Kidney (tissue), 14 donors: Measurements from ENCODE around the gene ADCY10. TPM values are rescaled to one million over a fixed set of nuclear protein-coding genes. Genes with fewer than 3 reads are reported as not detected.

ENCODE experiments used
- DNase-seq, 5 donors: peaks; one replicate each; pipeline ENCODE4 v3.0.0-alpha.2; 2013 to 2020
- FAIRE-seq: peaks from 2 replicates; lab custom pipeline; 2012; peaks lifted over from hg19 to GRCh38; lab: Jason Lieb, UNC
- H3K27ac ChIP-seq, 2 donors: one replicate each; pipeline ENCODE4 v1.7.0; 2013; ENCODE audit warnings: low read depth in 2 of 2, low read length in 2 of 2, inconsistent platforms in 1 of 2
- H3K27me3 ChIP-seq: one replicate; pipeline ENCODE4 v1.7.1; 2013; ENCODE audit warnings: low read length, inconsistent platforms; ENCODE audit not compliant: control insufficient read depth, insufficient read depth
- H3K36me3 ChIP-seq, 3 donors: one replicate each; pipeline versions ENCODE4 v1.7.0 to v1.7.1; 2013; ENCODE audit warnings: low read length in 3 of 3, control low read depth in 1 of 3, inconsistent platforms in 1 of 3; ENCODE audit not compliant: insufficient read depth in 3 of 3, control insufficient read depth in 2 of 3
- H3K4me1 ChIP-seq, 3 donors: one replicate each; pipeline versions ENCODE4 v1.7.0 to v1.7.1; 2013; ENCODE audit warnings: low read length in 3 of 3, inconsistent platforms in 1 of 3, low read depth in 1 of 3; ENCODE audit not compliant: control insufficient read depth in 2 of 3, insufficient read depth in 2 of 3
- H3K4me3 ChIP-seq, 3 donors: one replicate each; pipeline versions ENCODE4 v1.7.0 to v1.8.1; 2013; ENCODE audit warnings: low read length in 3 of 3, control low read depth in 1 of 3, inconsistent platforms in 1 of 3
- H3K9ac ChIP-seq, 3 donors: one replicate each; pipeline versions ENCODE4 v1.7.0 to v1.7.1; 2013; ENCODE audit warnings: low read length in 3 of 3, control low read depth in 1 of 3, inconsistent platforms in 1 of 3
- H3K9me3 ChIP-seq, 3 donors: one replicate each; pipeline versions ENCODE4 v1.7.0 to v1.7.1; 2013; ENCODE audit warnings: low read length in 3 of 3, control low read depth in 1 of 3, inconsistent platforms in 1 of 3; ENCODE audit not compliant: control insufficient read depth in 2 of 3, insufficient read depth in 1 of 3
- intact Hi-C: fragments of 100-400 bp; cut with DNase I; formaldehyde crosslinking; loops from one replicate; pipeline ENCODE4 v1.11.1; 2022
- polyA plus RNA-seq: library from polyadenylated mRNA; stranded (reverse); fragments of 350-450 nt; fragmentation: Illumina TruSeq; extraction: RNeasy Lipid Tissue Mini Kit (QIAGEN cat#74804); gene quantifications from one replicate; pipeline ENCODE4 v1.2.3, GENCODE V29; 2014; ENCODE audit warnings: low read depth, low replicate concordance; ENCODE audit not compliant: insufficient read depth
- total RNA-seq: library from RNA; stranded (reverse); fragmentation: NEBNext Ultra II Directional; extraction: Animal tissue kit (Norgen Biotek cat#: 25700); gene quantifications from one replicate; pipeline ENCODE4 v1.2.1, GENCODE V29; 2021
- TF ChIP-seq, protein P1 (sequence below): IDR thresholded peaks from 3 replicates; pipeline ENCODE4 v1.5.1; 2012; ENCODE audit warnings: mild to moderate bottlenecking, moderate library complexity, borderline replicate concordance; ENCODE audit not compliant: insufficient read depth; ENCODE audit errors: extremely low read depth
- donor health status: control.
- donor health status: control.
- donor health status: control.
- donor health status: control.
- donor health status: control.
- donor health status: DM: yes; HTN: yes; CAD: no.
- donor health status: Normal renal cell carcinoma (clear cell type).

ADCY10 gene
- total and polyA plus RNA-seq, 2 donors from 2014 or later = 0.22 to 0.28 TPM

DNA sequence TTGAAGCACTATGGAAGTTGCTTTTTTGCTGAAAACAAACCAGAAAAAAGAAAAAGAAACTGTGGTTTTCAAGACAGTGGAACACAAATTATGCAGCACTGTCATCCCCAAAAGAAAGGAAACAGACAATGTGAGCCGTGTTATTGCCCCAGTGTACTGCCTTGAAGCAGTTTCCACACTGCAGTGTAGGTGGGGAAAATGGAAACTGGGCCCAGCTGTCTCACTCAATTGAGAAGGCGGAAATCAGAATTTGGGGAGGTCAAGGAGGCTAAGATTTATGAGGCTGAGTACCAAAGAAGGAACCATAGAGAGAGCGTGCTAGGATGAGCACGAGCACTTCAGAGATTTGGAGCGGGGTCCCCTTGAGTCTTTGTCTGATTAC is 136.7 kb downstream of the ADCY10 start:
- Histone ChIP-seq H3K4me3 (no peak overlapping the region), H3K4me1 (no peaks in the 10 kb centered on the region), H3K27ac (no peak overlapping the region), H3K36me3 (peaks cover 3 to 19% (median 7%) of the 10 kb centered on the region in 3 donors), H3K9ac (no peak overlapping the region), H3K9me3 (no peaks in the 10 kb centered on the region), H3K27me3 (no peaks in the 10 kb centered on the region)
- DNase-seq = no peak
- intact Hi-C loops = no loop called here
- TF ChIP-seq, protein P1, sequence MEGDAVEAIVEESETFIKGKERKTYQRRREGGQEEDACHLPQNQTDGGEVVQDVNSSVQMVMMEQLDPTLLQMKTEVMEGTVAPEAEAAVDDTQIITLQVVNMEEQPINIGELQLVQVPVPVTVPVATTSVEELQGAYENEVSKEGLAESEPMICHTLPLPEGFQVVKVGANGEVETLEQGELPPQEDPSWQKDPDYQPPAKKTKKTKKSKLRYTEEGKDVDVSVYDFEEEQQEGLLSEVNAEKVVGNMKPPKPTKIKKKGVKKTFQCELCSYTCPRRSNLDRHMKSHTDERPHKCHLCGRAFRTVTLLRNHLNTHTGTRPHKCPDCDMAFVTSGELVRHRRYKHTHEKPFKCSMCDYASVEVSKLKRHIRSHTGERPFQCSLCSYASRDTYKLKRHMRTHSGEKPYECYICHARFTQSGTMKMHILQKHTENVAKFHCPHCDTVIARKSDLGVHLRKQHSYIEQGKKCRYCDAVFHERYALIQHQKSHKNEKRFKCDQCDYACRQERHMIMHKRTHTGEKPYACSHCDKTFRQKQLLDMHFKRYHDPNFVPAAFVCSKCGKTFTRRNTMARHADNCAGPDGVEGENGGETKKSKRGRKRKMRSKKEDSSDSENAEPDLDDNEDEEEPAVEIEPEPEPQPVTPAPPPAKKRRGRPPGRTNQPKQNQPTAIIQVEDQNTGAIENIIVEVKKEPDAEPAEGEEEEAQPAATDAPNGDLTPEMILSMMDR = no peak
- FAIRE-seq = no peak

DNA sequence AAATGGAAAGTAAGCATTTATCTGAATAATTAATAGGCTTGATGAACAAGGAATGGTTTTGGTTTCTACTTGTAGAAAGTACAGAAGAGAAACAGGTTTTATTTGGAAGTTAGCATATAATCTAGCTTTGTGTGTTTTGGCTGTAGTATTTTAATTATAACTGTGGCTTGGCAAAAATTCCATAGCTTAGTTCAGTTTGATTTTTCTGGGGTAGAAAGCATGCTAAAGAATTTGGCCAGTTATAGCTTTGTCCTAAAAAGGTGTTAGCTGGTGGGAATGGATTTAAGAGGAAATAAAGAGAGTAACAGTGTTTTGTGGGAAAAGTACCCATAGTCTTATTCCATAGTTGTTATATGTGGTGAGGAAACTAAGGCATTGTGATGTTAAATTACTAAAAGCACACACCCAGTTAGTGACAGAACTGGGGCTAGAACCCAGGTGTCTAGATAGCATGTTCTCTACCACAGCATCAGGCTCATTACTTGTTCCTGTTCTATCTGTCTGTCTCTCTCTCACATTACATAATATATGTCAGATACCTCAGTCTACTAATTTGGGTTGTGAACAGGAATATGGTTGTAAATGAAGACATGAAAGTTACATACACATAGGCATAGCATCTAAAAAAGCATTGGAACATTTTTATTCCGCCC is 137.2 kb downstream of the ADCY10 start:
- DNase-seq (no peak), FAIRE-seq (no peak)
- Histone ChIP-seq H3K4me3 (no peak overlapping the region), H3K9me3 (no peaks in the 10 kb centered on the region), H3K27me3 (no peaks in the 10 kb centered on the region), H3K9ac (no peak overlapping the region), H3K27ac (no peak overlapping the region), H3K36me3 (peaks cover 3 to 19% (median 7%) of the 10 kb centered on the region in 3 donors), H3K4me1 (no peaks in the 10 kb centered on the region)
- intact Hi-C loops = no loop called here
- TF ChIP-seq, protein P1 = no peak

DNA sequence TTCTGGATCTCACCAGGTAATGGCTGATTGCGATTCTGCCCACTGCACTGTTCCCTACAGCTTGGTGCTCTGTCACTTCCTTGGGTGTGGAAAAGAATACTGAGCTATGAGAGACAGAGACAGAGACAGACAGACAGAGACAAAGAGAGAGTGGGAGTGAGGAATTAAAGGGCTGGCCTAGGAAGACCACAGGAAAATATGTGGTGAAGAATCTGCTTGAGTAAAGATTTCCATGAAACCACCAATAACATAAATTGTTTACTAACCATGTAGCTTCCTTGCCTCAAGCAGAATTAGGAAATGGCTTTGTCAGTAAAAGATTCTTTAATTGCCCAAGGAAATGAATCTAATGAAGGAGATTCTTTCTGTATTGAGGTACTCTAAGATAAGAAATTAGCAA is 137.8 kb downstream of the ADCY10 start:
- no peak overlapping the region for H3K4me3 ChIP-seq
- no peak for FAIRE-seq
- intact Hi-C loops = no loop called here
- TF ChIP-seq, protein P1 = no peak
- DNase-seq = no peak
- H3K9ac ChIP-seq = no peak overlapping the region
- no peaks in the 10 kb centered on the region for H3K9me3 ChIP-seq
- peaks cover 3 to 18% (median 7%) of the 10 kb centered on the region in 3 donors for H3K36me3 ChIP-seq
- no peak overlapping the region for H3K27ac ChIP-seq
- H3K27me3 ChIP-seq = no peaks in the 10 kb centered on the region
- H3K4me1 ChIP-seq = no peaks in the 10 kb centered on the region
